Smooth muscle cell of bladder (primary cell): ENCODE results near the gene TRPV5. TPM values are rescaled to one million over a fixed set of nuclear protein-coding genes. Genes with fewer than 3 reads are reported as not detected.

ENCODE experiments used
- total RNA-seq: library from RNA; depleted of rRNA; stranded (reverse); fragments of >200 nt; gene quantifications from 2 replicates; pipeline ENCODE4 v1.2.3, GENCODE V29; 2014

TRPV5 gene
- total RNA-seq: not detected in 2 replicates

GRCh38 chr7:142933624-142934023 lies at the start of gene TRPV5:
TRPV5 (minus strand) TSS chr7:142933746; CDS start chr7:142933459, 287 bp downstream.

GRCh38 chr7:142961973-142962926 lies 28.7 kb upstream of the TRPV5 start, which contains the start of gene KEL:
KEL (minus strand) TSS chr7:142962363; CDS start chr7:142962206, 157 bp downstream.

GRCh38 chr7:142939226-142939910 lies 5.8 kb upstream of the TRPV5 start, which contains the start of gene LLCFC1:
LLCFC1 (plus strand) TSS chr7:142939484; CDS start chr7:142939622, 138 bp downstream.

GRCh38 chr7:142885311-142886230 lies 48.0 kb downstream of the TRPV5 start, which contains the start of gene TRPV6:
TRPV6 (minus strand) TSS chr7:142885745.

Other genes starting within 250 kb of the TRPV5 start
- not detected in 2 replicates for gene PRSS1, start 184.3 kb downstream of the TRPV5 start, total RNA-seq
- not detected in 2 replicates for gene PRSS2, start 162.8 kb downstream of the TRPV5 start, total RNA-seq
- 0.65 and 2.6 TPM in 2 replicates for gene EPHB6, start 78.7 kb downstream of the TRPV5 start, total RNA-seq
- not detected in 2 replicates for gene TRPV6, start 48.0 kb downstream of the TRPV5 start, total RNA-seq
- not detected in 2 replicates for gene LLCFC1, start 5.7 kb upstream of the TRPV5 start, total RNA-seq
- 0.28 TPM in 1 of 2 replicates, not detected in the other for gene KEL, start 28.6 kb upstream of the TRPV5 start, total RNA-seq
- not detected in 2 replicates for gene OR9A2, start 93.4 kb upstream of the TRPV5 start, total RNA-seq
- gene OR6V1, start 118.6 kb upstream of the TRPV5 start, total RNA-seq: not detected in 2 replicates
- not detected in 2 replicates for gene PIP, start 198.3 kb upstream of the TRPV5 start, total RNA-seq
- not detected in 2 replicates for gene TAS2R39, start 249.7 kb upstream of the TRPV5 start, total RNA-seq